Measurements from ENCODE around the gene TOGARAM2.
"Not testable (repeated sequence)": the region's sequence is repeated elsewhere in the genome, so short reads cannot be mapped to it uniquely, and the experiment has no call there.

TOGARAM2 gene

GRCh38 chr2:28977176-28977875, 3.8 kb upstream of the TOGARAM2 start:
- no peak for DNase-seq

DNA sequence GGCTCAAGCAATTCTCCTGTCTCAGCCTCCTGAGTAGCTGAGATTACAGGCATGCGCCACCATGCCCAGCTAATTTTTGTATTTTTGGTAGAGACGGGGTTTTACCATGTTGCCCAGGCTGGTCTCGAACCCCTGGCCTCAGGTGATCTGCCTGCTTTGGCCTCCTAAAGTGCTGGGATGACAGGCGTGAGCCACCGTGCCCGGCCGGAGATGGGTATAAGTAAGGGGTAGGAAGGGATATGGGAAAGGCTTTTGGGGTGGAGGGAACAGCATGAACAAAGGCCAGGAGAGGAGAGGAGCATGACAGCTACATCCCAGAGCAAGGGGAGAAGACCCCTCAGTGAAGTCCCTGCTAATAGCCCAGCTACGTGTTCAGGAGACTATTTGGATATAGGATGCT, 3.1 kb upstream of the TOGARAM2 start:
- not testable (repeated sequence) for DNase-seq

DNA sequence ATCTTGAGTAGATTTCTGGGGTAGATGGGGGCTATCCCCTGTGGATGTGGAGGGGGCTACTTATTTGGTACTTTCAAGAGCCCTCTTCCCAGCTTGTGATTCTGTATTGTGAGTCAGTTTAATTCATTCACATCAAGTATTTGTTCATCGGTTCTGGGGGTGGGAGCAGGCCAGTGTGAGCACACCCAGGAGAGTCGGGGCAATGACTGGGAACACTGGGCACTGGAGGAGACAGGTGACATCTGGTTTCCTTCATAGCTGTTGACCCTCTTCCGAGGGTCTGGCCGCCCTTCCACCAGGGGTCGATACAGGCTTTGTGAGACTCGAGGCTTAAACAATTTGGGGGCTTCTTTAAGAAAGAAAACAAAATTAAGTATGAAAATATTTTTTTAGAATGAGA, 2.5 kb upstream of the TOGARAM2 start:
- DNase-seq, result no peak

- DNase-seq, result no peak
Measured at GRCh38 chr2:28979041-28979440, 2.1 kb upstream of the TOGARAM2 start.

DNA sequence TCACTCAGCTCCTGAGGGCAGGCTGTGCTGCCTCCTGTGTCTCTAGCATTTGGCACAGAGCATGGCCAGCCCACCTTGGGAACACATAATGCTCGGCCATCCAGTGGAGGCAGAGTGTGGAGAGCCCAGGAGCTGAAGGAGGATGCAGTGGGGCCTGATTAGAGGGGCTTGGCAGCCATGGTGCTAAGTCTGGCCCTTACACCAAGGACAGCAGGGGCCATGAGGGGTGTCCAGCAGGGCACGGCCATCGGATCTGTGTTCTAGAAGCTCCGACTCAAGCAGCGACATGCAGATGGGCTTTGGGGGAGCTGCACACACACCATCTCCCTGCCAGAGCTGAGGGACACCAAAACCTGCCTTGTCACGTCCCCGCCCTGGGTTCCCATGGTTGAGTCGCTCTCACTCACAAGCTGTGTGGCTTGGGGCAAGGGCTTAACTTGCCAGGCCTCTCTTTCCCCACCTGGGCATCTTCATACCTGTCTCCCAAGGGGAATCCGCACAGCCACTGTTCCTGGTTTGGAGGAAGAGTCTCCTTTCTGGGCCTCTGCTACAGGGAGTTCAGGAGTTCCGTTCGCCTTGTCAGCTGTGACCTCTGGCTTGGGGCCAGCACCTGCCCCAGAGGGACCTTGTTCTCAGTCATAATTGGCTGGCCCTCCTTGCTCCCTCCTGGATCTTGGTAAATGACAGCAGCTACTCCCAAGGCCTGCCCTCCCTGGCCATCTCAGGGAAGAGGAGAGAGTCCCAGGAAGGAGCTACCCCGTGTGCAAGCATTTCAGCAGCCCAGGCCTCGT, 1.3 kb upstream of the TOGARAM2 start:
- DNase-seq, result no peak

- DNase-seq, result no peak
Measured at GRCh38 chr2:28980368-28981015, 606 bp upstream of the TOGARAM2 start.

DNA sequence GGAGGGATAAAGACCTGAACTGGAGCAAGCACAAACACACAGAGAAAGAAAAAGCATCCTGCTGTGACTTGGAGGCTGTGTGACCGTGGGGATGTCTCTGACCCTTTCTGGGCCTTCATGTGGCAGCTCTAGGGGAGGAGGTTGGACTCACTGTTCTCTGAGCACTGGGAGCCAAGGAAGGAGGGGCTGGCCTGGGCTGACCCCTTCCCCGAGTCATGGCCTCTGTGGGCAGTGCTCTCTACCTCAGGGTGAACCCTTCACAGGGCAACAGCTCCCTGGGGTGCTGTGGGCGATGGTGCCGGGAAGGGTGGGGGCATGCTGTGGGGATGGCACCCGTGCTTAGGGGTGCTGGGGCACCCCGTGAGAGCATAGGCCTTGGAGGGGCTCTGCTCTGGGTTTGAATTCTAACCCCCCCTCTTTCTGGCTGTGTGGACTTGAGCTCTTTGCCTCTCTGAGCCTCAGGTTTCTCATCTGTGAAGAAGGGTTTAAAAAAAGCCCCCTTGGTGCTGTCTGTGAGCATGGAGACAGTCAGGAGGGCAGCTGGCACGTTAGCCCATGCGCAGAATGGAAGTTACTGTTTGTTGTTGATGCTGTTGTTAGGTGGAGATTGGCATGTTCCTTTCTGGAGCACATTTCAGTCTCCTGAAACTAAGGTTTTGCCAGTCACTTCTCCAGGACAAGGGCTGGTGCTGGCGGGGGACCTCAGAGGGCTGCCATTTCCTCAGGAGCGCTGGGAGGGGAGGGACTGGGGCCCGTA, 700 bp downstream of the TOGARAM2 start:
- DNase-seq, result no peak

GRCh38 chr2:28982381-28982950, 1.4 kb downstream of the TOGARAM2 start:
- DNase-seq, result no peak

GRCh38 chr2:28986429-28986828, 5.3 kb downstream of the TOGARAM2 start:
- no peak for DNase-seq

DNA sequence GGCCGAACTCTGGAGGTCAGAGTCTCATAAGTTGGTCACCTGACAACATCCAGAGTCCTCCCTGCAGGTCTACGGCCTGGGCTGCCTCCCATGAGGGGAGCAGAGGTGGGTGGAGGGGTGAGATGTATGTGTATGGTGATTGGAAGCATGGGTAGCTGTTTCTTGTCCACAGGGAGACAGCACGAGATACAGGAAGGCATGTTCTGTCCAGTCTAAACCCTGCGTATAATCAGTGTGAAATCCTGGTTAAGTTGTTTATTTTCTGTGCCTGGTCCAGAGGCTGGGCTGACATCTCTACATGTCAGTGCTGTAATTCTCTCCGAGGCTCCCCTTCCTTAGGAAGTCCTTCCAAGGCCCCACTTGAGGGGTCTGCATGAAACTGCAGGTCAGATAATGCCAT, 8.9 kb downstream of the TOGARAM2 start:
- no peak for DNase-seq

- no peak for DNase-seq
Measured at GRCh38 chr2:28990445-28990844, 9.3 kb downstream of the TOGARAM2 start.

GRCh38 chr2:28991021-28991420, 9.9 kb downstream of the TOGARAM2 start:
- no peak for DNase-seq

- DNase-seq, result no peak
Measured at GRCh38 chr2:28991460-28991859, 10.4 kb downstream of the TOGARAM2 start.

DNA sequence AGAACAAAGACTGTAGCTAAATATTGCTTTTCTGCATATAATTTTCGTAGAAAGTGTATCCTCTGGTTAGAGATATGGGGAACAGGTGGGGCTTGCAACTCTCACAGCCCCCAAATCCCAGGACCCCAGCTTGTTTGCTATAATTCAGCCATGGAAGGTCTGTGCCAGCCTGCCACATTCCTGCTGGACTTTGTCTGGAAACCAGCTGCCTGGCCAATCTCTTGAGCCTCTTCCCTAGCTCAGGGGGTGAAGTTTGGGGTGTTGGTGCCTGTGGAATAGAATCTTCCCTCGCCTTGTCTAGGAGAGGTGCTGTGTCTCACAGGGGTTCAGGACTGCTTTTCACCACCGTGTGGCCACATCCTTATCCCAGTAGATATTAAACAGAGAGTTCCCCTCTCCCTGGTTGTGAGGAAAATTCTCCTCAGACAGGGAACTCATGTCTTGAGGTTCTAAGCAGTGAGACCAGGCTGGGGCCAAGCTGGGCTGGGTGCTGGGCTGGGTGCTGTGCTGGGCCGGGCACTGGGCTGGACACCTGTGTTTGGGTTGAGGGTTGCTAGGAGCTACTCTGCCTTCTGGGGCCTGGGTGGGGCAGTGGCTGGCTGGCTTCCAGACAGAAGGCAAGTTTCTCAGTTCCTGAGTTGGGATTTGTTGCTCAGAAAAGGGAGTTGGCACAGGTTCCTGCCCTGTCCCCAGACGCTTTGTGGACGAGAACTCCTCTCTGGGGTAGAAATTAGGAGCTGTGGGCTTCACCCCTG, 12.3 kb downstream of the TOGARAM2 start:
- DNase-seq, result no peak

DNA sequence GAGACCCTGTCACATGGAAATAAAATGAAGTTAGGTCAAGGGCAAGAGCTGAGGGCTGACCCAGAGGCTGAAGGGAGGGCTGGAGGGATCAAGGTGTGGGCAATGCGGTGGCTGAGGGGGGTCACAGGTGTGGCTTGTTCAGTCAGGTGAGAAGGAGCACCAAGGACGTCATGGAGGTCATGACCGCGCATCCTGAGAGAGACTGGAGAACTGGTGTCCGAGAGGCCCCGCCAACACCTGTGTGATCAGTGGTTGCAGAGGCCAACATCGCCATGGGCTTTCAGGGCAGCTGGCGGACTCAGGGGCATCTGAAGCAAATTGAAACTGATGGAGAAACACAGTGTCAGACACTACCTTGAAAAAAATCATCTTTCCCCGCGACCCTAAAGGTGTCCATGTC, 13.0 kb downstream of the TOGARAM2 start:
- DNase-seq, result no peak

DNA sequence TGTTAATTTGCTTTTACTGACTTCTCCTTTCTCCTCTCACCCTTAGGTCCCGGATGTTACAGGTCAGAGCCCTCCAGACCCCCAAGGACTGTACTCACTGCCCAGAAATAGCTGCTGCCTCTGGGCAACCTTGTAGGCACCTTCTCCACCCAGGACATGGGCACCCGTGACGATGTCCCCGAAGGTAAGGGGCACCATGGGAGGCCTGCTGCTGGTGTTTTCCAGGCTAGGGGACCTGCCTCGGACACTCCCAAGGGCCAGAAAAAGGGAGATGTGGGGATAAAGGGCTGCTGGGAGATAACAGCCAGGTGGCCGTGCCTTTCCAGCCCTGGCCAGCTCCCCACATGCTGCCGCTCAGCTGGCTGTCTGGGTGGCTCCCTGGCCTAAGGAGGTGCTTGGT, 13.6 kb downstream of the TOGARAM2 start:
- DNase-seq, result no peak

DNA sequence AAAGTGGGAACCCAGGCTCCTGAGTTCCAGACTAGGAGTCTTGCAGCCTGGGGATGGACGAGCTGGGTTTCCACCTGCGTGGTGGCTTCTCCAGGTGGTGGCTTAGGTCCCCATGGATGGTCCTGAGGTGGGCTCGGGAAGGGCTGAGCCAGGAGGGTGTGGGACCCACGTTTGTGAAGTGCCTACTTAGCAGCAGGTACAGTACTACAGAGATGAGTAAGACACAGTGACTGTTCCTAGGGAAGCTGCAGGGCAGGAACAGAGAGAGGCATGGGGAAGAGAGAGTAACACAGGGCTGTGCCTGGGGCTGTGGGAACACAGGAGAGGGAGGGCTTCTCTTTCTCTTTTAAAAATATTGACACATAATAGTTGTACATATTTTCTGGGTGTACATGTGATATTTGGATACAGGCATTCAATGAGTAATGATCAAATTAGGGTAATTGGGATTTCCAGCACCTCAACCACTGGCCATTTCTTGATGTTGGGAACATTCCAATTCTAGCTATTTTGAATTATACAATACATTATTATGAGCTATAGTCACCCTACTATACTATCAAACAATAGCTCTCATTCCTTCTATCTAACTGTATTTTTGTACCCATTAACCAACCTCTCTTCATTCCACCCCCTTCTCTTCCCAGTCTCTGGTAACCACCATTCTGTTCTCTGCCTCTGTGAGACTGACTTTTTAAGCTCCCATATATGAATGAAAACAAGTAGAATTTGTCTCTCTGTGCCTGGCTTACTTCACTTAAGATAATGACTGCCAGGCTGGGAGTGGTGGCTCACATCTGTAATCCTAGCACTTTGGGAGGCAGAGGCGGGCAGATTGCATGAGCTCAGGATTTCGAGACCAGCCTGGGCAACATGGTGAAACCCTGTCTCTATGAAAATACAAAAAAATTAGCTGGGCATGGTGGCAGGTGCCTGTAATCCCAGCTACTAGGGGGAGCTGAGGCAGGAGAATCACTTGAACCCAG, 15.0 kb downstream of the TOGARAM2 start:
- DNase-seq, result no peak

DNA sequence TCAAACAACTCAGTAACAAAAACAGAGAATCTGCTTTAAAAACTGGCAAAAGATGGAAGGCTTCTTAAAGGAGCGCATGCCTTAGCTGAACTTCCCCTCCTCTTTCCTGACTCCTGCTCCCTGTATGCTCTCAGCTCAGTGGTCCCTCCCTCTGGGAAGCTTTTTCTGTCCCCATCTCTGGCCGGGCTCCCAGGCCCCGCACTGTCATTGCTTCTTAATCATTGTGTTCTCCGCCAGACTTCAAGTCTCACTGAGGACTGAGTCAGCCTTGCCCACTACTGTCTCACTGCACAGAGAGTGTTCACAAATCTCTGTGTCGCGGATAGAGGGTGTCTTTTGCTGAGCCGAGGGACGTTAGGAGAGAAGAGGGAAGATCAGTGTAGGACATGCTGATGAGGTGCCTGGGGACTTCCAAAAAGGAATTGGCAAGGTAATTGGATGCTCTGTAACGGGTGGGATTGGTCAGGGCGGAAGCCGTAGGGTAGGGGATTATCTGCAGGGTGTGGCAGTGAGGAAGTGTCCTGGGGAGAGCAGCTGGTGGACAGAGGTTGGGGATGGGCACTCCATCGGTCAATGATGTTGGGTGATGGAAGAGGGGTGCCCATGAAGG, 16.2 kb downstream of the TOGARAM2 start:
- no peak for DNase-seq

DNA sequence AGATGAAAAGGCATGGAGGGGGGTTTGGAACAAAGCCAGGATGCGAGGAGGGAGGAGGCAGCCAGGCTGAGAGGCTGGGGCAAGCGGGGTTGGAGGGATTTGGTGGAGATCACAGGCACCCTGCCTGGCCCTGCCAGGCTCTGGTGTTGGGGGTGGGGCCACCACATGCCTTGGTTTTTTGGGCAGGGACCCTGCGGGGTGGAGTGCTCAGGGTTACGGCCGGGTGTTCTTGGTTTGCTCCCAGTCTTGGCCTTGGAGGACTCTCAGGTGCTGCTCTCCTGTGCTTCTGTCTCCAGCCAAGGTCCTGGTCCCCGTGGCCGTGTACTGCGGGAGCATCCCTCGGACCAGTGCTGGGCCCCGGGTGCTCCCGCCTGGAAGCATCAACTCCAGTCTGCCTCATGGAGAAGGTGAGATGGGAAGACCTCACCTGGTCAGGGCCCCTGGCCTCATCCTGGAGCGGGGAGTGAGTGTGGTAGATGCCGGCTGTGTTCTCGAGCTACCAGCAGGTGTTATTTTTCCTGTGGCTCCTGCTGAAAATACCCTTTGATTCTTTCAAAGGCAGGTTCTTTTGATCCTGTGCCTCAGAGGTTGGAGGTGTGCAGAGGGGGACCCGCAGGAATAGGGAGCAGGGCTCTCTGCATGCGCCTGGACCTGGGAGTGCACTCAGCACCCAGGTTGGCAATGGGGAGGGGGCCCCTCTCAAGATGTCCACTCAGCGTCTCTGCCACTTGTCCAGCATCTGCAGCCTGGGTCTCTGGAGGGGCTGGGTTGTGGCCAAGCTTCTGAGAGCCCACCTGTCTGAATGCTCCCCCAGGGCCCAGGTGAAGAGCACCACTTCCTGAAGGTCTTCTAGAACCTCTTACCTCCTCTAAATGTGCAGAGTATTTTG, 17.0 kb downstream of the TOGARAM2 start:
- no peak for DNase-seq
